Natural killer cell (primary cell): ENCODE measurements around the gene CFAP299. TPM values are rescaled to one million over a fixed set of nuclear protein-coding genes. Genes with fewer than 3 reads are reported as not detected.

Experiments used
- ATAC-seq, 3 donors: fragments of 150-1000 bp in 2 of 3; fragments of 200-7000 bp in 1 of 3; cut with Tn5 transposase; 1 replicate in 1 of 3; 2 replicates in 2 of 3; pipeline ENCODE4 v1.10.0; 2021; ENCODE audit warnings: mild to moderate bottlenecking in 2 of 3, moderate library complexity in 2 of 3
- DNase-seq, 2 donors: peaks; one replicate each; pipeline versions ENCODE4 v3.0.0 to v3.0.0-alpha.2; 2013 to 2021; ENCODE audit warnings: mixed read lengths in 1 of 2
- H3K27ac ChIP-seq: one replicate; pipeline ENCODE4 v1.5.1; 2013; ENCODE audit warnings: mild to moderate bottlenecking, low read length
- H3K27me3 ChIP-seq: one replicate; pipeline ENCODE4 v1.6.1; 2013; ENCODE audit warnings: low read length; ENCODE audit not compliant: control insufficient read depth, insufficient read depth
- H3K36me3 ChIP-seq: one replicate; pipeline ENCODE4 v1.6.1; 2013; ENCODE audit warnings: low read length; ENCODE audit not compliant: control insufficient read depth, insufficient read depth
- H3K4me1 ChIP-seq: one replicate; pipeline ENCODE4 v1.6.1; 2013; ENCODE audit warnings: low read length; ENCODE audit not compliant: control insufficient read depth, insufficient read depth
- H3K4me3 ChIP-seq: one replicate; pipeline ENCODE4 v1.5.1; 2013; ENCODE audit warnings: low read length
- H3K9me3 ChIP-seq: one replicate; pipeline ENCODE4 v1.6.1; 2013; ENCODE audit warnings: low read length; ENCODE audit not compliant: control insufficient read depth, insufficient read depth
- H3K27ac Mint-ChIP-seq, 2 donors: one replicate each; pipeline ENCODE4 v1.8.0; 2022; ENCODE audit warnings: mild to moderate bottlenecking in 2 of 2, mixed read lengths in 2 of 2, moderate library complexity in 1 of 2
- H3K27me3 Mint-ChIP-seq, 2 donors: one replicate each; pipeline ENCODE4 v1.8.0; 2022; ENCODE audit warnings: low read depth in 2 of 2, mixed read lengths in 2 of 2
- H3K36me3 Mint-ChIP-seq: one replicate; pipeline ENCODE4 v1.8.0; 2022; ENCODE audit warnings: mixed read lengths
- H3K4me1 Mint-ChIP-seq, 2 donors: one replicate each; pipeline ENCODE4 v1.8.0; 2022; ENCODE audit warnings: mixed read lengths in 2 of 2
- H3K4me3 Mint-ChIP-seq: one replicate; pipeline ENCODE4 v1.8.0; 2022; ENCODE audit warnings: mild to moderate bottlenecking, moderate library complexity, mixed read lengths
- H3K9me3 Mint-ChIP-seq, 2 donors: one replicate each; pipeline ENCODE4 v1.8.0; 2022; ENCODE audit warnings: mixed read lengths in 2 of 2
- WGBS: methylation state at CpG from one replicate; pipeline ENCODE4 v1.1.7; 2013; ENCODE audit warnings: missing lambda C conversion rate; ENCODE audit not compliant: insufficient coverage; 5-methylcytosine and 5-hydroxymethylcytosine counted together
- intact Hi-C: fragments of 100-400 bp; cut with micrococcal nuclease; formaldehyde crosslinking; loops from one replicate; pipeline ENCODE4 v1.14.2; 2022
- total RNA-seq, 4 donors: library from RNA; stranded (reverse); fragments of 120-200 nt in 1 of 4; gene quantifications; one replicate each; pipeline versions ENCODE4 v1.2.3 to v1.2.4, GENCODE V29; 2013 to 2022
- TF ChIP-seq, protein P1 (sequence below): fragments of 200-600 bp; IDR thresholded peaks from one replicate; pipeline ENCODE4 v1.8.0; 2022; ENCODE audit warnings: antibody characterized with exemption

The CFAP299 gene
- total RNA-seq, 3 donors from 2014 or later (not counting 1 experiment from before 2014, with no cell fraction given), result not detected

DNA sequence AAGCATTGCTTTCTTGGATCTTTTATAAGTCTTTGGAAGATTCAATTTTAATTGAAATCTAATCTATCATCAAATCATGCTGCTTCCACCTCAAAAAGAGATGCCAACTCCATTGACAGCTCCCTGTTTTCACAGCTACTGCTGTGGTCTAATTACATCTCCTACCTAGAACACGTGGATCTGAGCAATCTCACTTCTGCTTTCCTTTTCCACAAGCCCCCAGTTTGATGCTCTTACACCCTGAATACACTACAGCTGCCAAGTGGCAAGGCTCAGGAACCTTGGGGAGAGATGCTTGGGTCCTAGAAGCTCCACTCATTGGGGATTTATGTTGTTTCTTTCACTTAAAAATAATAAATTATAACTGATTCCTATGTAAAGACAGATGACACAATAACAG, 172.0 kb downstream of the CFAP299 start:
- H3K9me3 Mint-ChIP-seq, result no peaks in the 10 kb centered on the region
- 20% methylated on average over 1 of the region's 1 CpG for WGBS
- peaks cover 7 to 25% of the 10 kb centered on the region in 2 donors for H3K4me1 Mint-ChIP-seq
- no peak overlapping the region for H3K4me3 ChIP-seq
- no peaks in the 10 kb centered on the region for H3K36me3 Mint-ChIP-seq
- ATAC-seq, result no peak
- no peak for DNase-seq
- H3K27me3 ChIP-seq, result no peaks in the 10 kb centered on the region
- H3K9me3 ChIP-seq, result no peaks in the 10 kb centered on the region
- H3K36me3 ChIP-seq, result no peaks in the 10 kb centered on the region
- no peaks in the 10 kb centered on the region for H3K27me3 Mint-ChIP-seq
- TF ChIP-seq, protein P1, sequence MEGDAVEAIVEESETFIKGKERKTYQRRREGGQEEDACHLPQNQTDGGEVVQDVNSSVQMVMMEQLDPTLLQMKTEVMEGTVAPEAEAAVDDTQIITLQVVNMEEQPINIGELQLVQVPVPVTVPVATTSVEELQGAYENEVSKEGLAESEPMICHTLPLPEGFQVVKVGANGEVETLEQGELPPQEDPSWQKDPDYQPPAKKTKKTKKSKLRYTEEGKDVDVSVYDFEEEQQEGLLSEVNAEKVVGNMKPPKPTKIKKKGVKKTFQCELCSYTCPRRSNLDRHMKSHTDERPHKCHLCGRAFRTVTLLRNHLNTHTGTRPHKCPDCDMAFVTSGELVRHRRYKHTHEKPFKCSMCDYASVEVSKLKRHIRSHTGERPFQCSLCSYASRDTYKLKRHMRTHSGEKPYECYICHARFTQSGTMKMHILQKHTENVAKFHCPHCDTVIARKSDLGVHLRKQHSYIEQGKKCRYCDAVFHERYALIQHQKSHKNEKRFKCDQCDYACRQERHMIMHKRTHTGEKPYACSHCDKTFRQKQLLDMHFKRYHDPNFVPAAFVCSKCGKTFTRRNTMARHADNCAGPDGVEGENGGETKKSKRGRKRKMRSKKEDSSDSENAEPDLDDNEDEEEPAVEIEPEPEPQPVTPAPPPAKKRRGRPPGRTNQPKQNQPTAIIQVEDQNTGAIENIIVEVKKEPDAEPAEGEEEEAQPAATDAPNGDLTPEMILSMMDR, result no peak
- intact Hi-C loops, result no loop called here
- H3K4me3 Mint-ChIP-seq, result no peak overlapping the region
- no peak overlapping the region for H3K27ac ChIP-seq
- H3K4me1 ChIP-seq, result no peaks in the 10 kb centered on the region
- H3K27ac Mint-ChIP-seq, result no peak overlapping the region

DNA sequence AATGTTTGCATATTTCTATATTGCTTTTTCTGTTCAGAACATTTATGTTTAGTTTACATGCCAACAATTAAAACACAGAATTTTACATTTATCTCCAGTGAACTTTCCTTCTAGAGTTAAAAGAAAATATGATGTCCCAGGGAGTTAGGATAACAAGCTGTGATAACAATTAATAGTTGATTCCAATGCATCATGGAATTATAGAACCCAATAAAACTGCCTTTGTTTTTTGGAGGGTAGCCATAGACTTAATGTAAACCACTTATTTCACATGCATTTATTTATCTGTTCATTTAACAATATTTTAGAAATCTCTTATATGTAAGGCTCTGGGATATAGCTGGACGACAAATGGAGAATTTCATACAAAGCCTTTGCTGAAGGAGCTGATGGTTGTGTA, 180.0 kb downstream of the CFAP299 start:
- H3K4me3 ChIP-seq, result no peak overlapping the region
- no peak overlapping the region for H3K27ac ChIP-seq
- no peaks in the 10 kb centered on the region for H3K9me3 ChIP-seq
- ATAC-seq, result no peak
- no peak for DNase-seq
- Mint-ChIP-seq H3K4me1 (peaks cover 0 to 2% of the 10 kb centered on the region in 2 donors), H3K4me3 (no peak overlapping the region), H3K36me3 (no peaks in the 10 kb centered on the region), H3K27ac (no peak overlapping the region), H3K27me3 (no peaks in the 10 kb centered on the region), H3K9me3 (no peaks in the 10 kb centered on the region)
- no peaks in the 10 kb centered on the region for H3K4me1 ChIP-seq
- no peaks in the 10 kb centered on the region for H3K36me3 ChIP-seq
- no CpG with 5 or more reads among the region's 1 CpG for WGBS
- intact Hi-C loops, result no loop called here
- H3K27me3 ChIP-seq, result peaks cover 4% of the 10 kb centered on the region
- TF ChIP-seq, protein P1, result no peak

DNA sequence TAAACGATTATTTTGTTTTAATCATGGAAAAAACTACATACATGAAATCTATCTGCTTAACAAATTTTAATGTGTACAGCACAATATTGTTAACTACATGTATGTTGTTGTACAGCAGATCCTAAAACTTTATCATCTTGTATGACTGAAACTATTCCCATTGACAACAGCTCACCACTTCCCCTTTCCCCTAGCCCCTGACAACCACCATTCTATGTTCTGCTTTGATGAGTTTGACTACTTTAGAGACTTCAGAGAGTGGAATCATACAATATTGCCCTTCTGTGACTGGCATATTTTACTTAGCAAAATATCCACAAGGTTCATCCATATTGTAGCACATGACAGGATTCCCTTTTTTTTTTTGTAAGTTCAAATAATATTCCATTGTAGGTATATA, 185.9 kb downstream of the CFAP299 start:
- no peak overlapping the region for H3K27ac ChIP-seq
- Mint-ChIP-seq H3K4me1 (no peaks in the 10 kb centered on the region), H3K27ac (no peak overlapping the region), H3K36me3 (no peaks in the 10 kb centered on the region), H3K9me3 (no peaks in the 10 kb centered on the region), H3K27me3 (no peaks in the 10 kb centered on the region), H3K4me3 (no peak overlapping the region)
- H3K4me1 ChIP-seq, result no peaks in the 10 kb centered on the region
- DNase-seq (no peak), ATAC-seq (no peak)
- H3K9me3 ChIP-seq, result no peaks in the 10 kb centered on the region
- WGBS, result no CpG with 5 or more reads among the region's 1 CpG
- TF ChIP-seq, protein P1, result no peak
- intact Hi-C loops, result no loop called here
- H3K4me3 ChIP-seq, result no peak overlapping the region
- no peaks in the 10 kb centered on the region for H3K27me3 ChIP-seq
- no peaks in the 10 kb centered on the region for H3K36me3 ChIP-seq

DNA sequence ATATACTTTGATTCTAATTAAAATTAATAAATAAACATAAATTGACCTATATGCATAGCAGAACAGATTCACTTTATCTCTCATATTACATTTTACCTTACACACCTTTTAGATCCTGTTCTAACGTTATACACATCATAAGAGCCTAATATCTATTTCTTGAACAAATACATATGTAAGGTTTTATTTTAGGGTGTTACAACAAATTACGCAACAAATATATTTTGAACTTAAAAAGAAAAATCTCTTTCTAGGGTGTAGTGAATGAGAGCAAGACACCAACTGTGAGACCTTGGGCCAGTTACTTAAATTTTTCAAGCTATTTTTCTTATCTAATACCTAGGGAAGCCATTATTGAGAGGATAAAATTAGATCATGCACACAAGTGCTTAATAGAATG, 191.2 kb downstream of the CFAP299 start:
- peaks cover 10 to 14% of the 10 kb centered on the region in 2 donors for H3K27me3 Mint-ChIP-seq
- WGBS, result no CpG with 5 or more reads among the region's 2 CpGs
- no peaks in the 10 kb centered on the region for H3K4me1 ChIP-seq
- ATAC-seq, result no peak
- H3K4me3 ChIP-seq, result no peak overlapping the region
- H3K9me3 ChIP-seq, result no peaks in the 10 kb centered on the region
- no peak overlapping the region for H3K27ac ChIP-seq
- no peak overlapping the region for H3K27ac Mint-ChIP-seq
- H3K36me3 Mint-ChIP-seq, result no peaks in the 10 kb centered on the region
- H3K4me1 Mint-ChIP-seq, result no peaks in the 10 kb centered on the region
- TF ChIP-seq, protein P1, result no peak
- no peak overlapping the region for H3K4me3 Mint-ChIP-seq
- intact Hi-C loops, result no loop called here
- no peaks in the 10 kb centered on the region for H3K36me3 ChIP-seq
- DNase-seq, result no peak
- H3K27me3 ChIP-seq, result no peaks in the 10 kb centered on the region
- no peaks in the 10 kb centered on the region for H3K9me3 Mint-ChIP-seq
